HG02840 (cell line): Measurements from ENCODE around the gene ANKRD11.

Experiments used
- ATAC-seq: cut with Tn5 transposase; IDR thresholded peaks from one replicate; pipeline ENCODE4 v1.9.1; 2021; ENCODE audit warnings: mild to moderate bottlenecking, moderate library complexity, moderate number of reproducible peaks; ENCODE audit not compliant: unreplicated experiment, low FRiP score

Gene ANKRD11

GRCh38 chr16:89410794-89411309 lies 79.5 kb downstream of the ANKRD11 start:
- no peak for ATAC-seq

- ATAC-seq: no peak
These were observed 80.0 kb downstream of the ANKRD11 start for GRCh38 chr16:89410322-89410721.

DNA sequence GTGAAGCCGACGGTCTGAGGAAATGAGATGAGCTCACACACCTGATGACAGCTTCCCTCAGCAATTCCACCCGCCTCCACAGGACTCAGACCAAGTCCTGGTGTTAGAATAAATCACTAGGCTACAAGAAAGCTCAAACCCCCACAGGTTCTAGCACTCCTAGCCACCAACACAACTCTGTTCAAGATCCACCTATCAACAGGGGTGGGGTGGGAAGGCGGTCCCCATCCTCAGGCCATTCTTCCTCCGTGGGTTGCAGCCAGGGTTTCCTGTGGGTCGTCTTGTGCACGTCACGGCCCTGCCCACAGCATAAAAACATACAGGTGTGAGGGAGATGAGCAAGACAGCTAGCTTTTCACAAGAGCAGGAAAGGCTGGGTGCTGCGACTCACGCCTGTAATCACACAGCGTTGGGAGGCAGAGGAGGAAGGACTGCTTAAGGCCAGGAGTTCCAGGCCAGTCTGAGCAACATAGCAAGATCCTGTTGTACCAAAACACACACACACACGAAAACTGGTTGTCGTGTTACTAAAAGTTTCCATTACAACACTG lies 81.1 kb downstream of the ANKRD11 start:
- no peak for ATAC-seq

DNA sequence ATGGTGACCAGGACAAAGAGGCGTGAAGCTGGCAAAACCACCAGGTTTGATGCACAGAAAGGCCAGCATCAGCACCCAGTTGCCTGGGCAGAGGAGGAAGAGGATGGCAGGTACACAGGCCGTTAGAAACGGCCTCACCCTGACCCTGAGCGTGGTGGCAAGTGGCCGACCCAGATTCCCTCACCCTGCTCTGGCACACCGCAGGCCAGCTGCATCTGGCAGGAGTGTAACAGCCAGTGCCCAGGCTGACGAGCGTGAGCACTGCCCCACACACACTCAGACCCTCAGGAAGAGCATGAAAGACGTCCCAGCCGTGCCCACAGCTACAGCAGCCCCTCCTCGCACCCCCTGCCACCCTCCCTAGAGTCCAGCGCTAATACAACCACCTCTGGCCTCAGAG lies 82.0 kb downstream of the ANKRD11 start:
- no peak for ATAC-seq

DNA sequence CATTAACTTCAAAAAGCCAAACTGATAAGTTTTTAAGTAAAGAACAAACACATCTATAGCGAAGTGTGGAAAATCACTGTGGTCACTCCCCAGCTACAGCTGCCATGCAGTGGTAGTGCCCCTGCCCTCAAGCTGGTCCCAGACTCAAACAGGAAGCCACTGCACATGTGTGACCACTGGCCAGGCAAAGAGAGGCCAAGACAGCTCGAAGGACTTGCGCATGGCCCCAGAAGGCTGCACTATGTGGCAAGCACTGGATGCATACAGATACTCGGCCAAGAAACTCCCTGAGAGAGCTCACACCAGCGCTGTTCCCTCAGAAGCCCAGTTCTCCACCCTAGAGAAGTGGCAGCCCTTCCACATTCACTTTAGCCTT lies 82.4 kb downstream of the ANKRD11 start:
- no peak for ATAC-seq

GRCh38 chr16:89407282-89407924 lies 83.0 kb downstream of the ANKRD11 start:
- no peak for ATAC-seq

- ATAC-seq: no peak
These were observed 84.0 kb downstream of the ANKRD11 start for GRCh38 chr16:89406277-89406888.

DNA sequence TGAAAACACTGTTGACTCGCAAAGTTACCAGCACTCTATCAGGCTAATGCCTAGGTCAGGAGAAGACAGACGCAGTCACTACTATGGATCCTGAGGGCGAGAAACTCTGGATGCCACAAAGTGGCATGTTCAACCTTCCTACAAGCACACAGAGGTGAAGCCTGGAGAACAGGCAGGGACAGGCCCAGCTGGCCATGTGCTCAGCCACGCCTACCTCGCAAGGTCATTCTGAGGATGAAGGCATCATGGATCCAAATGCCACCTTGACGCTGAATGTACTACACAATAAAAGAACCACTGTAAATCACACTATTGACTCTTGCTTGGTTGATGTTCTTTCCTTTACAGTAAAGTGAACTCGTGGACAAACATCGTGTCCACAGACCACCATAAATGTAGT lies 85.8 kb downstream of the ANKRD11 start:
- ATAC-seq: no peak

- no peak for ATAC-seq
These were observed 87.4 kb downstream of the ANKRD11 start for GRCh38 chr16:89402962-89403361.

DNA sequence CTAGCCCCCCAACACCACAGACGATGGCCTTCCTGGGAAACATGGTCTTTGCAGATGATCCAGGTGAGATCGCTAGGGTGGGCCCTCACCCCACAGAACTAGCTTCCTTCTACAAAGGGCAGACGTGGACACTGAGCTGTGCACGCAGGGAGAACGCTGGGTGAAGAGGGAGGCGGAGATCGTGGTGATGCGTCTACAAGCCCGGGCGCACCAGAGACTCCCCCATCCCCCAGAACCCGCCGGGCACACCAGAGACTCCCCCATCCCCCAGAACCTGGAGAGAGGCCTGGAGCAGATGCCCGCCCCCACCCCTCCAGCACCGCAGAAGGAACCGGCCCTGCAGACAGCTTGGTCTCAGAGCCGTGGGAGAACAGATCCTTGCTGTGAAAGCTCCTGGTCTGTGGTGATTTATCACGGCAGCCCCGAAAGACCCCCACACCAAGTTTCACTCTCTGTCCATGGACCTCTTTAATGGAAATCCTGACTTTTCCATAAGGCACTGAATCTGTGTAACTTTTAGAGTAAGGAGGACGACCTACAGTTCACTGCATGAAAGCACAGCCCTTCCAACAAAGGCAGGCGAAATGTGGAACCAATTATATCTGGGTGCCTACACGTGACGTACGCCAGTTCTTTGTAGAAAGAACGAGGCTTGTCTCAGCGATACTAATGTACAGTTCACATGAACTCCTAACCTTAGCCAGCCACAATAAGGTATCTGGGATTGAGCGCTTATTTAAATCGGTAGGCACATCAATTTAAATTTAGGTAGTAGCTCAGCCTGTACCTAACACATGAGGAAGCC lies 88.5 kb downstream of the ANKRD11 start:
- ATAC-seq: no peak

DNA sequence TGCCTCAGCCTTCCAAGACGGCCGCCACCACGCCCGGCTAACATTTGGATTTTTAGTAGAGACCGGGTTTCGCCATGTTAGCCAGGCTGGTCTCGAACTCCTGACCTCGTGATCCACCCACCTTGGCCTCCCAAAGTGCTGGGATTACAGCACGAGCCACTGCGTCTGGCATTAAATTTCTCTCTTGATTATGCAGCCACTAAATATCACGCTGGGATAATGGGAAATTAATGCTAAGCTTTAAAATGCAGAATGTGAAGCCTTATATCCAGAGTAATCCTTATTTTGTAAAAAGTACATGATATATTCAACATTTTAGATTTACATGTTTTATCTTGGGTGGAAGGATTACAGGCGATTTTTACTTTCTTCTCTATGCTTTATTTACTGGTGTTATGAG lies 89.2 kb downstream of the ANKRD11 start:
- ATAC-seq: no peak

GRCh38 chr16:89400740-89401139 lies 89.6 kb downstream of the ANKRD11 start:
- ATAC-seq: no peak

- no peak for ATAC-seq
These were observed 91.4 kb downstream of the ANKRD11 start for GRCh38 chr16:89398924-89399323.

GRCh38 chr16:89397331-89397861 lies 93.0 kb downstream of the ANKRD11 start:
- no peak for ATAC-seq

- no peak for ATAC-seq
These were observed 94.2 kb downstream of the ANKRD11 start for GRCh38 chr16:89396156-89396555.

- ATAC-seq: no peak
These were observed 94.9 kb downstream of the ANKRD11 start for GRCh38 chr16:89395150-89396142.

- ATAC-seq: no peak
These were observed 96.5 kb downstream of the ANKRD11 start for GRCh38 chr16:89393738-89394406.

- no peak for ATAC-seq
These were observed 97.3 kb downstream of the ANKRD11 start for GRCh38 chr16:89392881-89393737.
